ELF-1 (cell line): ENCODE results near the gene ART5.
A peak's percentile ranks its signal among the peaks of the same experiment; 100 is the strongest.
"Not testable (repeated sequence)": the region's sequence is repeated elsewhere in the genome, so short reads cannot be mapped to it uniquely, and the experiment has no call there.

ENCODE experiments used
- DNase-seq: peaks from one replicate; pipeline ENCODE4 v3.0.0-alpha.2; 2016; ENCODE audit warnings: low read depth, low spot score

ART5 gene

GRCh38 chr11:3657331-3657730 lies 15.5 kb upstream of the ART5 start:
- DNase-seq, result not testable (repeated sequence)

- DNase-seq, result no peak
Measured at GRCh38 chr11:3655547-3655946, 13.8 kb upstream of the ART5 start.

DNA sequence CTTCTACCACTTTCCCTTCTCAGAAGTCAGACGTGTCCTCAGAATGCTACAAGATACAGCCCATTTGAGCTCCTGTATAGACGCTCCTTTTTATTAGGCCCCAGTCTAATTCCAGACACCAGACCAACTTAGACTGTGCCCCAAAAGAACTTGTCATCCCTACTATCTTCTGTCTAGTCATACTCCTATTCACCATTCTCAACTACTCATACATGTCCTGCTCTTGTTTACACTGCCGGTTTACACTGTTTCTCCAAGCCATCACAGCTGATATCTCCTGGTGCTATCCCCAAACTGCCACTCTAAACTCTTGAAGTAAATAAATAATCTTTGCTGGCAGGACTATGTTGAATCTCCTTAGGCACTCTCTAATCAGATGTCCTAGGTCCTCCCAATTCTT lies 10.7 kb upstream of the ART5 start:
- DNase-seq, result not testable (repeated sequence)

GRCh38 chr11:3649374-3649773 lies 7.6 kb upstream of the ART5 start:
- not testable (repeated sequence) for DNase-seq

DNA sequence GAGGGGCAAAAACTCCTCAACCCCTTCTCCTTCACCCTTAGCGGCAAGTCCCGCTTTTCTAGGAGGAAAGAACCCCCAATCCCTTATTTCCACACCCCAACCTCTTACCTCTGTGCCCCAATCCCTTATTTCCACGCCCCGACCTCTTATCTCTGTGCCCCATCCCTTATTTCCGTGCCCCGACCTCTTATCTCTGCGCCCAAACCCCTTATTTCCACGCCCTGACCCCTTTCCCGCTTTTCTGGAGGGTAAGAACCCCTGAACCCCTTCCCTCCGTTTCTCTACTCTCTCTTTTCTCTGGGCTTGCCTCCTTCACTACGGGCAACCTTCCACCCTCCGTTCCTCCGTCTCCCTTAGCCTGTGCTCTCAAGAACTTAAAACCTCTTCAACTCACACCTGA lies 7.1 kb upstream of the ART5 start:
- DNase-seq, result not testable (repeated sequence)

GRCh38 chr11:3645552-3645951 lies 3.8 kb upstream of the ART5 start:
- DNase-seq, result no peak

DNA sequence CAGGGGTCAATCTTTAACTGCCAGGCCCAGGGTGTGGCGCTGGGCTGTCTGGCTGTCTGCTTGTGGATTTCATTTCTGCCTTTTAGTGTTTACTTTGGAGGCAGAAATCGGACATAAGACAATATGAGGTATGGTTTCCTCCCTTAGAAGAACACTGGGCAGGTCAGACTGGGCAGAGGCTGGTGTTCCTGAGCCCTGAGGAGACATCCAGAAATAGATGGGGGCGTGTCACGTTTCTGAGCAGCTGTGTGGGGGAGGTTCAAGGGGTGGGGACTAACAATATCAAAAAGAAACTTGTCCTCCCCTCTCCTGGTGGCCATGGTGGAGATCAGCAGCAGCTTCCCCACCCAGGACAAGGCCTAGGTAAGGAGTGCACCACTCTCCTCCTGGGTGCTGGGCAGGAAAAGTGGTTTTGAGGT lies 3.0 kb upstream of the ART5 start, which contains the start of gene ART1:
ART1 (plus strand) TSS at position 312 of the 419 bp plus-strand sequence. CDS start 14,086 bp downstream, outside the sequence.
- DNase-seq, result no peak

GRCh38 chr11:3643102-3643546 lies 1.3 kb upstream of the ART5 start:
- peak; percentile 57 for DNase-seq

GRCh38 chr11:3642071-3642951 lies 519 bp upstream of the ART5 start:
- peak; percentile 97 for DNase-seq

- no peak for DNase-seq
Measured at GRCh38 chr11:3641191-3641590, 601 bp downstream of the ART5 start.

GRCh38 chr11:3639841-3640240 lies 2.0 kb downstream of the ART5 start:
- DNase-seq, result no peak

- no peak for DNase-seq
Measured at GRCh38 chr11:3638513-3638912, 3.3 kb downstream of the ART5 start.

DNA sequence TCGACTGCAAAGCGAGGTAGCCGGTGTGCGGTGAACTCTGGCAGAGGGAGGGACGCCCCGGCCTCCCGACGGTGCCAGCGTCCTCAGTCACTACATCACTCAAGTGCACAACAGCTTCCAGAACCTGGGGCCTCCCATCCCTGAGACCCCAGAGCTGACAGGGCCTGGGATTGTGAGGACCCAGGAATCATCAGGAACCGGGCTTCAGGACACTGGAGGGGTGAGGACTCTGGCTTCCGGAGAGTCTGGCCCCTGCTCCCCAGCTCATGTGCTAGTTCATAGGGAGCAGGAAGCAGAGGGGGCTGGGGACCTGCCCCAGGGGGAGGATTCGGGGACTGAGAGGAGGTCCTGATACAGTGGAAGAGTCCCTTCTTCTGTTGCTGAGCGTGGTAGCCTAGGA lies 4.6 kb downstream of the ART5 start:
- DNase-seq, result no peak

DNA sequence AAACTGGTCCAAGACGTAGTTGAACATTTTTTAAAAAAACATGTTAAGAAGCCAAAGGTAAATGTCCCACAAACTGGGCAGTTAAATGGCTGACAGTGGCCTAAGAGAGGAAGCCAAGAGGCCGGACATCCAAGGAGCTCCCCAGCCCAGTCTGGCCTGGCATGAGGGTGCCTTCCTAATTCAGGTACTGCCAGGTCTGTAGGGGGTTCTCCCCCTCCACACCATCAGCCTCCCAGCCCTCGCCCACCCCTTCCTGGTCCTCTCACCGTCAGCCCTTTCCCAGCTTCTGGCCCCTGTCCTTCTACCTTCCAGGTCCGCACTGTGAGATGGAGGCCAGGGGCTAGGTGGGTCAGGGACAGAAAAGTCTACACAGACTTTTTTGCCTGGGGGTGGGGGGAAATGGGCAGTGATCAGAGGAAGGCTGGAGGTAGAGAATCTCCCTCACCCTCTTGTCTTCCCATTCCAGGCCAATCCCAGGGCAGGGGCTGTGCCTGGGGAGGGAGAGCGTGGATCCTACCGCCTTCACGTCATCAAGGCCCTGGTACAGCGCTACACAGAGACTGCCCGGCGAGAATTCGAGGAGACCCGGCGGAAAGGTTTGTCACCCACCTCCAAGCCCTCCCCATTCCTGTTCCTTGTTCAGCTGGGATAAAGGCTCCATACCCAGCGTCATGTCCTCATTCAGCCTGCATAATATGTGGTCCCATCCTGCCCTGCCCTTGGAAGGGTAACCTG lies 6.0 kb downstream of the ART5 start:
- DNase-seq, result no peak

GRCh38 chr11:3632070-3632660 lies 9.6 kb downstream of the ART5 start:
- DNase-seq, result no peak

DNA sequence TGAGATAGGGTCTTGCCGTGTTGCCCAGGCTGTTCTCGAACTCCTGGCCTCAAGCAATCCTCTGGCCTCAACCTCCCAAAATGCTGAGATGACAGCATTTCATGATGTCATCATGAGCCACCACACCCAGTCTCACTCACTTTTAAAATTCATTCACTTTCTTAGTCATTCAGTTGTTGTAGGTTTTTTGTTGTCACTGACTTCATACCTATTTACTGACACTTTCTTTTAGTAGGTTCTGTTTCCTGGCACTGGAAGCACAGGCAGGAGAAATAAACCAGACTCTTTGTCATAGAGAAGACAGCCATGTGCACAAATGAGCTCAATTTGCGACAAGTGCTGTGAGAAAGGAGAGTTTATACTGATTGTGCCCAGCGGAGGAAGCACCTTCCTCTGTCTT lies 10.5 kb downstream of the ART5 start:
- DNase-seq, result no peak

- no peak for DNase-seq
Measured at GRCh38 chr11:3627291-3627690, 14.5 kb downstream of the ART5 start.

DNA sequence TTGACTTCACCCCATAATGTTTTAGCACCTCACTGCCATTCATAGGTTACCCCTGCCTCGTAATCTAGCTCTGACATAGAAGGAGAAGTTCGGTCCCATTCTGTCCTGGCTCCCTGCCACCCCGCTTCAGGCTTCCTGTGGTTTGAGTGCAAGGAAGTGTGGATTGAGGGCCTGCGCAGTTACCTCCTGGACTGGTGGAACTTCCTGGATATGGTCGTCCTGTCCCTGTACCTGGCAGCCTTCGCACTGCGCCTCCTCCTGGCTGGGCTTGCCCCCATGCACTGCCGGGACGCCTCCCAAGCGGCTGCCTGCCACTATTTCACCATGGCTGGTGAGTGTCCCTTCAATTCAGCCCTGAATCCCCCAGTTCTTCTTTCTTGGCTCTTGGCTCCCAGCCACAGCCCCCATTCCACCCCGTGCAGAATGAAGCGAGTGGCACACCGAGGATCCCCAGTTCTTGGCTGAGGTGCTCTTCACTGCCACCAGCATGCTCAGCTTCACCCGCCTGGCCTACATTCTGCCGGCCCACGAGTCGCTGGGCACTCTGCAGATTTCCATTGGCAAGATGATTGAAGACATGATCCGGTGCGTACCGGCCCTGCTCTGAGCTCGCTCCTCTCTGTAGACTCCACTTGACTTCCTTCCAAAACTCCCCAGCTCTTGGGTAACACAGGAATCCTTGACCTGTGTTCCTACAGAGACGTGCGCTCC lies 15.4 kb downstream of the ART5 start:
- DNase-seq, result peak; percentile 30

GRCh38 chr11:3623767-3624458 lies 17.9 kb downstream of the ART5 start:
- DNase-seq, result no peak

DNA sequence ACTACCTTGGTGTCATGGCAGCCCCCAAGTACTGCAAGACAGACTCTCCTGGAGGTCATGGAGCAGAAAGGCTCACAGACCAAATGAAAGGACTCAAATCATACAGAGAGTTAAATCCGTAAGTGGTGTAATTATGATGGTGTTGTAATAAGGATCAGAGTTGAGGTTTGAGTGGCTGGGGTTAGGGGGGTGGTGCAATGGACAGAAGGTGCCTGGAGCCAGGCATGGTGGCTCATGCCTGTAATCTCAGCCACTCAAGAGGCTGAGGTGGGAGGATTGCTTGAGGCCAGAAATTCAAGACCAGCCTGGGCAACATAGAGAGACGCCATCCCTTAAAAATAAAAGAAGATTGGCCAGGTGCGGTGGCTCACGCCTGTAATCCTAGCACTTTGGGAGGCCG lies 18.7 kb downstream of the ART5 start:
- no peak for DNase-seq

DNA sequence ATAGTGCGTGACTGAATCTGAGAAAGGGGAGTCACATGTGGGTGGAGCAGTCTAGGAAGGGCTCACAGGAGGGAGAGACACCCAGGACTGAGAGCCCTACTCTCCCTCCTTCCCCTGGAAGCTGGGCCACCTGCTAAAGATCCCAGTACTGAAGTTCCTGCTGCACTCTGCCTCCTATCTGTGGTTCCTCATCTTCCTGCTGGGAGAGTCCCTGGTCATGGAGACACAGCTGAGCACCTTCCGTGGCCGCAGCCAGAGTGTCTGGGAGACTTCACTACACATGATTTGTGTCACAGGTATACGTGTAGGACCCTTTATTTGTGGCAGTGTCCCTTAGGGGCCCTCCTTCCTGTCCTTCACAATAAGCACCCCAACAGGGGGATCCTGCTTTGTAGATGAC lies 19.3 kb downstream of the ART5 start:
- no peak for DNase-seq
